HepG2 (cell line): ENCODE results near the gene FGFR3. TPM values are rescaled to one million over a fixed set of nuclear protein-coding genes. Genes with fewer than 3 reads are reported as not detected.

ENCODE experiments used
- AGO2 ChIP-seq: fragments of 200-400 bp; formaldehyde crosslinking; optimal IDR thresholded peaks from 2 replicates; pipeline ENCODE3; 2017; ENCODE audit warnings: mild to moderate bottlenecking, low read depth, low read length, moderate library complexity
- DNMT1 ChIP-seq: sonication (generic); formaldehyde crosslinking; IDR thresholded peaks from 2 replicates; pipeline ENCODE4 v1.5.1; 2020; ENCODE audit warnings: mild to moderate bottlenecking, missing genetic modification reagents
- HOXA3 ChIP-seq: sonication (generic); formaldehyde crosslinking; IDR thresholded peaks from 2 replicates; pipeline ENCODE4 v1.5.0; 2020; ENCODE audit warnings: missing genetic modification reagents
- MEIS1 ChIP-seq: sonication (generic); formaldehyde crosslinking; IDR thresholded peaks from 2 replicates; pipeline ENCODE4 v1.9.0; 2021; ENCODE audit warnings: mild to moderate bottlenecking, missing genetic modification reagents, moderate library complexity, borderline replicate concordance
- MIER3 ChIP-seq: IDR thresholded peaks from 2 replicates; pipeline ENCODE4 v1.6.1; 2016; ENCODE audit warnings: missing compliant biosample characterization, borderline replicate concordance
- MTA1 ChIP-seq: sonication (generic); formaldehyde crosslinking; IDR thresholded peaks from 2 replicates; pipeline ENCODE4 v1.4.0; 2020; ENCODE audit warnings: missing genetic modification reagents, mild to moderate bottlenecking, borderline replicate concordance
- NFATC3 ChIP-seq: sonication (generic); formaldehyde crosslinking; IDR thresholded peaks from 2 replicates; pipeline ENCODE4 v1.5.1; 2020; ENCODE audit warnings: mild to moderate bottlenecking, missing genetic modification reagents
- RXRB ChIP-seq: IDR thresholded peaks from 2 replicates; pipeline ENCODE4 v1.6.1; 2016; ENCODE audit warnings: borderline replicate concordance, missing genetic modification reagents, missing compliant biosample characterization
- SIN3B ChIP-seq: fragments of 150-350 bp; IDR thresholded peaks from 2 replicates; pipeline ENCODE4 v1.6.1; 2014; ENCODE audit warnings: low read length
- STAG1 ChIP-seq: sonication (generic); formaldehyde crosslinking; IDR thresholded peaks from 2 replicates; pipeline ENCODE4 v1.4.0; 2020; ENCODE audit warnings: missing genetic modification reagents
- YEATS4 ChIP-seq: sonication (generic); formaldehyde crosslinking; IDR thresholded peaks from 2 replicates; pipeline ENCODE4 v1.4.0; 2020; ENCODE audit warnings: missing genetic modification reagents, borderline replicate concordance
- ZBTB38 ChIP-seq: sonication (generic); formaldehyde crosslinking; IDR thresholded peaks from 2 replicates; pipeline ENCODE4 v1.5.1; 2020; ENCODE audit warnings: mild to moderate bottlenecking, missing genetic modification reagents
- ZNF143 ChIP-seq: sonication (generic); formaldehyde crosslinking; IDR thresholded peaks from 2 replicates; pipeline ENCODE4 v1.4.0; 2020; ENCODE audit warnings: missing genetic modification reagents
- ZNF230 ChIP-seq: sonication (generic); formaldehyde crosslinking; IDR thresholded peaks from 2 replicates; pipeline ENCODE4 v1.4.0; 2020; ENCODE audit warnings: mild to moderate bottlenecking, missing genetic modification reagents
- ZNF274 ChIP-seq: sonication (generic); formaldehyde crosslinking; IDR thresholded peaks from 2 replicates; pipeline ENCODE4 v1.5.1; 2020; ENCODE audit warnings: mild to moderate bottlenecking, missing genetic modification reagents
- ZNF558 ChIP-seq: sonication (generic); formaldehyde crosslinking; IDR thresholded peaks from 2 replicates; pipeline ENCODE4 v1.9.0; 2022; ENCODE audit warnings: mild to moderate bottlenecking, missing genetic modification reagents, borderline replicate concordance
- ZNF7 ChIP-seq: IDR thresholded peaks from 2 replicates; pipeline ENCODE4 v1.6.1; 2016; ENCODE audit warnings: missing biosample characterization, missing genetic modification reagents
- ZSCAN12 ChIP-seq: sonication (generic); formaldehyde crosslinking; IDR thresholded peaks from 2 replicates; pipeline ENCODE4 v1.9.0; 2021; ENCODE audit warnings: mild to moderate bottlenecking, missing genetic modification reagents
- ZSCAN25 ChIP-seq: sonication (generic); formaldehyde crosslinking; IDR thresholded peaks from 2 replicates; pipeline ENCODE4 v1.8.0; 2022; ENCODE audit warnings: mild to moderate bottlenecking, missing genetic modification reagents
- polyA plus RNA-seq, 8 experiments: library from polyadenylated mRNA; depleted of rRNA in 3 of 8; stranded (reverse) in 7 of 8; unstranded in 1 of 8; fragments of >200 nt; fragmentation: Illumina TruSeq in 4 of 8; extraction: Trizol in 4 of 8; gene quantifications; 2 replicates each; pipeline versions ENCODE4 v1.2.1 to v1.2.3, GENCODE V29; 2011 to 2016; ENCODE audit warnings: low read depth in 4 of 8, missing spikeins in 1 of 8, mixed read lengths in 1 of 8; ENCODE audit not compliant: insufficient read depth in 1 of 8
- total RNA-seq, 5 experiments: library from RNA; depleted of rRNA; stranded (reverse); fragments of >200 nt; fragmentation: Illumina TruSeq; extraction: Trizol; gene quantifications; 2 replicates each; pipeline ENCODE4 v1.2.3, GENCODE V29; 2016; ENCODE audit warnings: low read depth in 1 of 5
- TF ChIP-seq, protein P1 (sequence below): sonication (generic); formaldehyde crosslinking; IDR thresholded peaks from 2 replicates; pipeline ENCODE4 v1.4.0; 2020; ENCODE audit warnings: mild to moderate bottlenecking, missing genetic modification reagents
- TF ChIP-seq, protein P2 (sequence below): sonication (generic); formaldehyde crosslinking; IDR thresholded peaks from 2 replicates; pipeline ENCODE4 v1.8.0; 2022; ENCODE audit warnings: missing genetic modification reagents, mild to moderate bottlenecking, inconsistent platforms, borderline replicate concordance
- TF ChIP-seq, protein P3 (sequence below): sonication (generic); formaldehyde crosslinking; IDR thresholded peaks from 2 replicates; pipeline ENCODE4; 2020; ENCODE audit warnings: missing genetic modification reagents, mild to moderate bottlenecking, borderline replicate concordance
- TF ChIP-seq, protein P4 (sequence below): sonication (generic); formaldehyde crosslinking; IDR thresholded peaks from 2 replicates; pipeline ENCODE4 v1.8.1; 2023; ENCODE audit warnings: mild to moderate bottlenecking, missing genetic modification reagents
- TF ChIP-seq, protein P5 (sequence below): sonication (generic); formaldehyde crosslinking; IDR thresholded peaks from 2 replicates; pipeline ENCODE4 v1.5.1; 2020; ENCODE audit warnings: missing genetic modification reagents, mild to moderate bottlenecking, borderline replicate concordance

The FGFR3 gene
- total and polyA plus RNA-seq, 2 of the 13 experiments (the other 11 are each of a cell fraction or from before 2014, with no cell fraction given), result 103 to 109 TPM

DNA sequence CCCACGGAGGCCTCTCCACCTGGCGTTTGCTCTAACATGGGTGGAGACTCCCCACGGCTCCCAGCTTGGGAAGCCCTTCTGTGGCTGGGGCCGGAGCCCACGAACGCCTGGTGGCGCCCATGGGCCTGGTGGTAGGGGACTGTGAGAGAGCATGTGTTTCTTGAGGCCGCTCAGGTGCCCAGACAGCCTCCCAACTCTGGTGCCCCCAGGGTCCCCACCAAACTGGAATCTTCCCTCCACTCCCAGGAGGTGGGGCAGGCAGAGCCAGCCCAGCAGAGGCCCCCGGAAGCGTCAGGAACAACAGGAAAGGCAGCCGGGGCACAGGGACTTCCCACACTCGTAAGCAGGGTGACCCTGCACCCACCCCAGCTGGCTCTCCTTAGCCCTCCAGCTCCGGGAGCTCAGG lies 33.3 kb upstream of the FGFR3 start (continued):
- TF ChIP-seq ZSCAN25 (CRISPR knock-in tag), result no peak
- no peak for TF ChIP-seq SIN3B
- 0 out of 2 replicates have a peak, but pooled peaks have one; percentile 61 for TF ChIP-seq ZNF230
- no peak for TF ChIP-seq YEATS4 (CRISPR knock-in tag)
- TF ChIP-seq DNMT1 (CRISPR knock-in tag), result 0 out of 2 replicates have a peak, but pooled peaks have one; percentile 56
- 0 out of 2 replicates have a peak, but pooled peaks have one; percentile 45 for TF ChIP-seq ZNF274 (CRISPR knock-in tag)
- TF ChIP-seq MTA1, result peak; percentile 34; the same call in 1 of the 2 replicates
- TF ChIP-seq, protein P1, sequence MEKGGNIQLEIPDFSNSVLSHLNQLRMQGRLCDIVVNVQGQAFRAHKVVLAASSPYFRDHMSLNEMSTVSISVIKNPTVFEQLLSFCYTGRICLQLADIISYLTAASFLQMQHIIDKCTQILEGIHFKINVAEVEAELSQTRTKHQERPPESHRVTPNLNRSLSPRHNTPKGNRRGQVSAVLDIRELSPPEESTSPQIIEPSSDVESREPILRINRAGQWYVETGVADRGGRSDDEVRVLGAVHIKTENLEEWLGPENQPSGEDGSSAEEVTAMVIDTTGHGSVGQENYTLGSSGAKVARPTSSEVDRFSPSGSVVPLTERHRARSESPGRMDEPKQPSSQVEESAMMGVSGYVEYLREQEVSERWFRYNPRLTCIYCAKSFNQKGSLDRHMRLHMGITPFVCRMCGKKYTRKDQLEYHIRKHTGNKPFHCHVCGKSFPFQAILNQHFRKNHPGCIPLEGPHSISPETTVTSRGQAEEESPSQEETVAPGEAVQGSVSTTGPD (CRISPR knock-in tag), result no peak
- no peak for TF ChIP-seq MIER3 (CRISPR knock-in tag)
- TF ChIP-seq MEIS1 (CRISPR knock-in tag), result no peak
- TF ChIP-seq, protein P2, sequence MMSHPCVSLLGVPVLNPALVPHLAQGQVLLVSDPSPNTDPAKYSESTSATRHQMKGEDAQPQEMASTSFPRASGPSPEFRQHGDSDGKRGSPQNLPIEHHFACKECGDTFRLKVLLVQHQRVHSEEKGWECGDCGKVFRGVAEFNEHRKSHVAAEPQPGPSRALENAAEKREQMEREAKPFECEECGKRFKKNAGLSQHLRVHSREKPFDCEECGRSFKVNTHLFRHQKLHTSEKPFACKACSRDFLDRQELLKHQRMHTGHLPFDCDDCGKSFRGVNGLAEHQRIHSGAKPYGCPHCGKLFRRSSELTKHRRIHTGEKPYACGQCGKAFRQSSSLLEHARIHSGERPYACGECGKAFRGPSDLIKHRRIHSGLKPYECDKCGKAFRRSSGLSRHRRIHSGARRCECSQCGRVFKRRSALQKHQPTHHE, result no peak
- no peak for TF ChIP-seq NFATC3
- TF ChIP-seq ZSCAN12 (CRISPR knock-in tag), result no peak
- TF ChIP-seq AGO2, result peak; percentile 38
- no peak for TF ChIP-seq RXRB
- TF ChIP-seq ZBTB38 (CRISPR knock-in tag), result peak; percentile 69; the same call in 1 of the 2 replicates
- TF ChIP-seq, protein P3, sequence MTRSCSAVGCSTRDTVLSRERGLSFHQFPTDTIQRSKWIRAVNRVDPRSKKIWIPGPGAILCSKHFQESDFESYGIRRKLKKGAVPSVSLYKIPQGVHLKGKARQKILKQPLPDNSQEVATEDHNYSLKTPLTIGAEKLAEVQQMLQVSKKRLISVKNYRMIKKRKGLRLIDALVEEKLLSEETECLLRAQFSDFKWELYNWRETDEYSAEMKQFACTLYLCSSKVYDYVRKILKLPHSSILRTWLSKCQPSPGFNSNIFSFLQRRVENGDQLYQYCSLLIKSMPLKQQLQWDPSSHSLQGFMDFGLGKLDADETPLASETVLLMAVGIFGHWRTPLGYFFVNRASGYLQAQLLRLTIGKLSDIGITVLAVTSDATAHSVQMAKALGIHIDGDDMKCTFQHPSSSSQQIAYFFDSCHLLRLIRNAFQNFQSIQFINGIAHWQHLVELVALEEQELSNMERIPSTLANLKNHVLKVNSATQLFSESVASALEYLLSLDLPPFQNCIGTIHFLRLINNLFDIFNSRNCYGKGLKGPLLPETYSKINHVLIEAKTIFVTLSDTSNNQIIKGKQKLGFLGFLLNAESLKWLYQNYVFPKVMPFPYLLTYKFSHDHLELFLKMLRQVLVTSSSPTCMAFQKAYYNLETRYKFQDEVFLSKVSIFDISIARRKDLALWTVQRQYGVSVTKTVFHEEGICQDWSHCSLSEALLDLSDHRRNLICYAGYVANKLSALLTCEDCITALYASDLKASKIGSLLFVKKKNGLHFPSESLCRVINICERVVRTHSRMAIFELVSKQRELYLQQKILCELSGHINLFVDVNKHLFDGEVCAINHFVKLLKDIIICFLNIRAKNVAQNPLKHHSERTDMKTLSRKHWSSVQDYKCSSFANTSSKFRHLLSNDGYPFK (CRISPR knock-in tag), result 0 out of 2 replicates have a peak, but pooled peaks have one; percentile 27
- TF ChIP-seq, protein P4, sequence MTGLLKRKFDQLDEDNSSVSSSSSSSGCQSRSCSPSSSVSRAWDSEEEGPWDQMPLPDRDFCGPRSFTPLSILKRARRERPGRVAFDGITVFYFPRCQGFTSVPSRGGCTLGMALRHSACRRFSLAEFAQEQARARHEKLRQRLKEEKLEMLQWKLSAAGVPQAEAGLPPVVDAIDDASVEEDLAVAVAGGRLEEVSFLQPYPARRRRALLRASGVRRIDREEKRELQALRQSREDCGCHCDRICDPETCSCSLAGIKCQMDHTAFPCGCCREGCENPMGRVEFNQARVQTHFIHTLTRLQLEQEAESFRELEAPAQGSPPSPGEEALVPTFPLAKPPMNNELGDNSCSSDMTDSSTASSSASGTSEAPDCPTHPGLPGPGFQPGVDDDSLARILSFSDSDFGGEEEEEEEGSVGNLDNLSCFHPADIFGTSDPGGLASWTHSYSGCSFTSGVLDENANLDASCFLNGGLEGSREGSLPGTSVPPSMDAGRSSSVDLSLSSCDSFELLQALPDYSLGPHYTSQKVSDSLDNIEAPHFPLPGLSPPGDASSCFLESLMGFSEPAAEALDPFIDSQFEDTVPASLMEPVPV, result no peak
- peak; percentile 51; the same call in 1 of the 2 replicates for TF ChIP-seq STAG1
- TF ChIP-seq ZNF143 (CRISPR knock-in tag), result no peak
- TF ChIP-seq, protein P5, sequence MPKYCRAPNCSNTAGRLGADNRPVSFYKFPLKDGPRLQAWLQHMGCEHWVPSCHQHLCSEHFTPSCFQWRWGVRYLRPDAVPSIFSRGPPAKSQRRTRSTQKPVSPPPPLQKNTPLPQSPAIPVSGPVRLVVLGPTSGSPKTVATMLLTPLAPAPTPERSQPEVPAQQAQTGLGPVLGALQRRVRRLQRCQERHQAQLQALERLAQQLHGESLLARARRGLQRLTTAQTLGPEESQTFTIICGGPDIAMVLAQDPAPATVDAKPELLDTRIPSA, result no peak
- 0 out of 2 replicates have a peak, but pooled peaks have one; percentile 28 for TF ChIP-seq ZNF558 (CRISPR knock-in tag)
- TF ChIP-seq ZNF7 (CRISPR knock-in tag), result no peak
- TF ChIP-seq HOXA3 (CRISPR knock-in tag), result no peak
